Activated CD4-positive, alpha-beta T cell treated with anti-CD3 and anti-CD28 coated beads, Interleukin-2, amount 10 ng/mL, durations not matched to agents 7 days and 5 days (primary cell): Measurements from ENCODE around the gene TCEA2. TPM values are rescaled to one million over a fixed set of nuclear protein-coding genes. Genes with fewer than 3 reads are reported as not detected.
A peak's percentile ranks its signal among the peaks of the same experiment; 100 is the strongest.
"Not testable (repeated sequence)": the region's sequence is repeated elsewhere in the genome, so short reads cannot be mapped to it uniquely, and the experiment has no call there.

Experiments used
- CTCF ChIA-PET: fragments of 350-600 bp; sonication (Branson Sonifier 250); formaldehyde crosslinking; loops from one replicate; lab custom pipeline; 2021; ENCODE audit warnings: antibody characterized with exemption; lab: Charles Lee
- POLR2A ChIA-PET: fragments of 350-600 bp; sonication (Branson Sonifier 250); formaldehyde crosslinking; loops from one replicate; lab custom pipeline; 2021; ENCODE audit warnings: antibody characterized with exemption; lab: Charles Lee
- DNase-seq: peaks from one replicate; pipeline ENCODE4 v3.0.0-alpha.2; 2020
- H3K27ac Mint-ChIP-seq: one replicate; pipeline ENCODE4 v1.8.0; 2021; ENCODE audit warnings: mild to moderate bottlenecking, moderate library complexity, mixed read lengths
- H3K27me3 Mint-ChIP-seq: one replicate; pipeline ENCODE4 v1.8.0; 2021; ENCODE audit warnings: mixed read lengths
- H3K36me3 Mint-ChIP-seq: one replicate; pipeline ENCODE4 v1.8.0; 2021; ENCODE audit warnings: low read depth, mixed read lengths
- H3K4me1 Mint-ChIP-seq: one replicate; pipeline ENCODE4 v1.8.0; 2021; ENCODE audit warnings: mixed read lengths
- H3K4me3 Mint-ChIP-seq: one replicate; pipeline ENCODE4 v1.8.0; 2021; ENCODE audit warnings: mild to moderate bottlenecking, moderate library complexity, mixed read lengths
- H3K9me3 Mint-ChIP-seq: one replicate; pipeline ENCODE4 v1.8.0; 2021; ENCODE audit warnings: mixed read lengths
- total RNA-seq, 2 experiments: library from RNA; stranded (reverse); gene quantifications; one replicate each; pipeline ENCODE4 v1.2.3, GENCODE V29; 2021

The TCEA2 gene
- total RNA-seq, 2 experiments from 2014 or later: 47.6 to 57.9 TPM

- H3K36me3 Mint-ChIP-seq: no peaks in the 10 kb centered on the region
- no peak for DNase-seq
- POLR2A ChIA-PET: no interaction called here
- no peak overlapping the region for H3K27ac Mint-ChIP-seq
- H3K4me3 Mint-ChIP-seq: no peak overlapping the region
- CTCF ChIA-PET: interaction anchor here (0.9 kb wide), 1 partner anchor 13 kb away, joined by 3 read pairs; no protein-coding TSS in a partner anchor
- H3K4me1 Mint-ChIP-seq: peaks cover 19% of the 10 kb centered on the region
- H3K9me3 Mint-ChIP-seq: peaks cover 9% of the 10 kb centered on the region
- peaks cover 29% of the 10 kb centered on the region for H3K27me3 Mint-ChIP-seq
These were observed 23.8 kb downstream of the TCEA2 start for GRCh38 chr20:64086801-64087200.

DNA sequence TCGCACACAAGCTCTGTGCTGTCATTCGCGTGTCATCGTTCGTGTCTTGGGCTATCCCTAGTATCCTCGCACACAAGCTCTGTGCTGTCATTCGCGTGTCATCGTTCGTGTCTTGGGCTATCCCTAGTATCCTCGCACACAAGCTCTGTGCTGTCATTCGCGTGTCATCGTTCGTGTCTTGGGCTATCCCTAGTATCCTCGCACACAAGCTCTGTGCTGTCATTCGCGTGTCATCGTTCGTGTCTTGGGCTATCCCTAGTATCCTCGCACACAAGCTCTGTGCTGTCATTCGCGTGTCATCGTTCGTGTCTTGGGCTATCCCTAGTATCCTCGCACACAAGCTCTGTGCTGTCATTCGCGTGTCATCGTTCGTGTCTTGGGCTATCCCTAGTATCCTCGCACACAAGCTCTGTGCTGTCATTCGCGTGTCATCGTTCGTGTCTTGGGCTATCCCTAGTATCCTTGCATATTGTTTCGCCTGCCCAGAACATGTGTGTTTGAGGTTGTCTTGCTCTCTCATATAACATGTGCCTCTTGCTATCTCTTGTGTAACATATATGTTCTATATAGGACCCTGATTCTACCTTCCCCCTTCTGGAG lies 24.3 kb downstream of the TCEA2 start:
- H3K4me1 Mint-ChIP-seq: peaks cover 14% of the 10 kb centered on the region
- H3K4me3 Mint-ChIP-seq, H3K36me3 Mint-ChIP-seq, POLR2A ChIA-PET, H3K27ac Mint-ChIP-seq, H3K9me3 Mint-ChIP-seq, CTCF ChIA-PET, DNase-seq: not testable (repeated sequence)
- peaks cover 25% of the 10 kb centered on the region for H3K27me3 Mint-ChIP-seq

- H3K27me3 Mint-ChIP-seq: peaks cover 22% of the 10 kb centered on the region
- DNase-seq, H3K36me3 Mint-ChIP-seq, H3K27ac Mint-ChIP-seq, H3K4me3 Mint-ChIP-seq, H3K4me1 Mint-ChIP-seq, POLR2A ChIA-PET, H3K9me3 Mint-ChIP-seq: not testable (repeated sequence)
- CTCF ChIA-PET: interaction anchor here (0.6 kb wide), 1 partner anchor 605 kb away, joined by 3 read pairs; no protein-coding TSS in a partner anchor
These were observed 25.6 kb downstream of the TCEA2 start for GRCh38 chr20:64088586-64088985.

- ChIA-PET POLR2A (no interaction called here), CTCF (no interaction called here)
- peak overlapping the region; percentile 60 for H3K27ac Mint-ChIP-seq
- no peaks in the 10 kb centered on the region for H3K36me3 Mint-ChIP-seq
- H3K27me3 Mint-ChIP-seq: peaks cover 15% of the 10 kb centered on the region
- H3K9me3 Mint-ChIP-seq: peaks cover 9% of the 10 kb centered on the region
- no peaks in the 10 kb centered on the region for H3K4me1 Mint-ChIP-seq
- DNase-seq: no peak
- no peak overlapping the region for H3K4me3 Mint-ChIP-seq
These were observed 27.2 kb downstream of the TCEA2 start for GRCh38 chr20:64090165-64090564.

- no peak for DNase-seq
- H3K4me1 Mint-ChIP-seq: no peaks in the 10 kb centered on the region
- peaks cover 9% of the 10 kb centered on the region for H3K9me3 Mint-ChIP-seq
- no peak overlapping the region for H3K27ac Mint-ChIP-seq
- peaks cover 3% of the 10 kb centered on the region for H3K27me3 Mint-ChIP-seq
- H3K36me3 Mint-ChIP-seq: no peaks in the 10 kb centered on the region
- POLR2A ChIA-PET: no interaction called here
- H3K4me3 Mint-ChIP-seq: no peak overlapping the region
- CTCF ChIA-PET: interaction anchor here (1.4 kb wide), 1 partner anchor 53 kb away, joined by 4 read pairs; no protein-coding TSS in a partner anchor
These were observed 28.3 kb downstream of the TCEA2 start for GRCh38 chr20:64091340-64091739.

DNA sequence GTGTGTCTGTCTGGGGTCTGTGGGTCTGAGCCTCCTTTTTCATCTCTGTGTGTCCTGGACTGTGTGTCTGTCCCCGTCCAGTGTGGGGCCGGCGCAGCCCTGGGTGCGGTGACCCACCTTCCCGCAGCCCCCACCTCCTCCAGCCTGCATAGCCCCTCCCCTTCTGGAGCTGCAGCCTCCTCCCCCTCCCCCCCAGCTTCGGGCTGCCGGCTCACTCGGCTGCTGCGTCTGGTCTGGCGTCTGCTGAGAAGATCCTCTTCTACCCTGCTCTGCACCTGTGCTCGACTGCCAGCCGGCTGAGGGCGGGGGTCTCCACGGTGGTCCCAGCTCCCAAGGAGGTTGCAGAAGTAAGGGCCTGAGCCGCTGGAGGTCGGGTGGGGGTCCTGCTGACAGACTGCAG lies 28.8 kb downstream of the TCEA2 start:
- Mint-ChIP-seq H3K27me3 (peaks cover 2% of the 10 kb centered on the region), H3K4me1 (no peaks in the 10 kb centered on the region), H3K36me3 (no peaks in the 10 kb centered on the region), H3K9me3 (peaks cover 12% of the 10 kb centered on the region), H3K4me3 (no peak overlapping the region), H3K27ac (no peak overlapping the region)
- POLR2A ChIA-PET: no interaction called here
- CTCF ChIA-PET: interaction anchor here (1.4 kb wide), 1 partner anchor 53 kb away, joined by 4 read pairs; no protein-coding TSS in a partner anchor
- no peak for DNase-seq

DNA sequence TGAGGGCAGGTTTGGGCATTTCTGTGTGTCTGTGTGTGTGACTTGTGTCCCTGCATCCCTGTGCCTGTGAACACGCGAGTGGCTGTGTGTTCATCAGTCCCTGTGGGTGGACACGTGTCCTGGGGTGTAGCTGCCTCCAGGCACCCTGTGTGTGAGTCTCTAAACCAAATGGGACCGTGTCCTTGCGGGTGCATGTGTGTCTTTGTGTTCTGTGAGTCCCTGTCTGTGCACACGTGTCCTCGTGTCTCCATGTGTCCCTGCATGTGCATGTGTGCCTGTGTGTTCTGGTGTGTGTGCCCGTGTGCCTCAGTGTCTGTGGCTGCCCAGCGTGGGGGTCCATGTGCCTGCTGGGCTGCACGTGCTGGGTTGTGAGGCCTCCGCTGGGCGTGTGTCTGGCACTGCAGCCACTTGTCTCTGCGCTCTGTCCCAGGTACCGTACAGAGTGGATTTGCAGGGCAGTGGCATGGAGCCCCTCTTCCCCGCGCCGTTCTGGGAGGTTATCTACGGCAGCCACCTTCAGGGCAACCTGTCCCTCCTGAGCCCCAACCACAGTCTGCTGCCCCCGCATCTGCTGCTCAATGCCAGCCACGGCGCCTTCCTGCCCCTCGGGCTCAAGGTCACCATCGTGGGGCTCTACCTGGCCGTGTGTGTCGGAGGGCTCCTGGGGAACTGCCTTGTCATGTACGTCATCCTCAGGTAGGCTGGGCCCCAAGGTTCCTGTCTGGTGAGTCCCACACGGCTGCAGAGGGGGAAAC lies 29.4 kb downstream of the TCEA2 start:
- peaks cover 13% of the 10 kb centered on the region for H3K9me3 Mint-ChIP-seq
- POLR2A ChIA-PET: no interaction called here
- CTCF ChIA-PET: no interaction called here
- no peak for DNase-seq
- H3K27me3 Mint-ChIP-seq: peaks cover 2% of the 10 kb centered on the region
- no peak overlapping the region for H3K27ac Mint-ChIP-seq
- H3K36me3 Mint-ChIP-seq: no peaks in the 10 kb centered on the region
- H3K4me1 Mint-ChIP-seq: no peaks in the 10 kb centered on the region
- no peak overlapping the region for H3K4me3 Mint-ChIP-seq

DNA sequence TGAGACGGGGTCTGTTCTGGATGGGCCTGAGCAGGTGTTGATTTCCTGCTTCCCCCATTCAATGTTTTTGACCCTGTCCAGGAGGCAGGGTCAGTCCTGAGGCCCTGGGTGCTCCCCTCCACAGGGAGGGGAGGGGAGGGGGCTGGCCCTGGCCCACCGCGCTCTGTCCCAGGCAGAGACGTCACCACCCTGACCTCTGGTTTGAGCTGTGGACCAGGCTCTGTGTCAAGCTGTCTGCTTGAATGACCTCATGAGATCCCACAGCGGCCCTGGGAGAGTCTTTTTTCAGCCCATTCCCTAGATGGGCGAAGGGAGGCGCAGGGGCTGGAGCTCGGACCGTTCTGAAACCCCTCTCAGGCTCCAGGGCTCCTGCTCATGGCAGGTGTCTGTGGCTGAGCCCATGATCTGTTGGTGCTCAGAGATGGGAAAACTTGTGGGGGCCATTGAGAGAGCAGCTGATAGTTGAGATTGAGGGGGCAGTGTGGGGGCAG lies 30.1 kb downstream of the TCEA2 start:
- ChIA-PET CTCF (interaction anchor here (0.5 kb wide), 1 partner anchor 308 kb away, joined by 3 read pairs; no protein-coding TSS in a partner anchor), POLR2A (no interaction called here)
- no peak for DNase-seq
- no peak overlapping the region for H3K27ac Mint-ChIP-seq
- peaks cover 7% of the 10 kb centered on the region for H3K9me3 Mint-ChIP-seq
- H3K4me1 Mint-ChIP-seq: no peaks in the 10 kb centered on the region
- peaks cover 2% of the 10 kb centered on the region for H3K27me3 Mint-ChIP-seq
- H3K36me3 Mint-ChIP-seq: no peaks in the 10 kb centered on the region
- no peak overlapping the region for H3K4me3 Mint-ChIP-seq

- no peak overlapping the region for H3K4me3 Mint-ChIP-seq
- H3K4me1 Mint-ChIP-seq: peaks cover 7% of the 10 kb centered on the region
- peaks cover 5% of the 10 kb centered on the region for H3K9me3 Mint-ChIP-seq
- DNase-seq: no peak
- POLR2A ChIA-PET: no interaction called here
- CTCF ChIA-PET: interaction anchor here (0.7 to 1.1 kb wide), 2 partner anchors 12 to 21 kb away, joined by 4 read pairs; no protein-coding TSS in a partner anchor
- no peaks in the 10 kb centered on the region for H3K27me3 Mint-ChIP-seq
- no peaks in the 10 kb centered on the region for H3K36me3 Mint-ChIP-seq
- H3K27ac Mint-ChIP-seq: no peak overlapping the region
These were observed 32.5 kb downstream of the TCEA2 start for GRCh38 chr20:64095455-64095854.

DNA sequence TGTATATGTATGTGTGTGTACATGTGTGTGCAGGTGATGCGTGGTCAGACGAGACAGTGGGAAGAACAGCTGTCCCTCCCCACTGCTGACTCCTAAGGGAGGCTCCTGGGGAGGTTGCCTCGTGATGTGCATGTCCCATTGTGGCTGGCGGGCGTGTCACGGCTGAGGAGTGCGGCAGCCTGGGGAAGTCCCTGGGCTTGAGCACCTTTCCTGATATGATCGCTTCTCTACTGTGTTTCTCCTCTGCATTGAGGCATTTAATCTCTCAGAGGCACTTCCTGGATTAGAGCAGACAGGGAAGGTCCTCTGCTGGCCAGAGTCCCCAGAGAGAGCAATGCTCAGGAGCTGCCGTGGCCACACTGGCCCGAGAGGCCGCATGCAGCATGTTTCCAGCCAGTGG lies 32.9 kb downstream of the TCEA2 start:
- peaks cover 2% of the 10 kb centered on the region for H3K27me3 Mint-ChIP-seq
- H3K4me1 Mint-ChIP-seq: peaks cover 12% of the 10 kb centered on the region
- H3K4me3 Mint-ChIP-seq: no peak overlapping the region
- ChIA-PET CTCF (interaction anchor here (1.1 kb wide), 1 partner anchor 13 kb away, joined by 4 read pairs; no protein-coding TSS in a partner anchor), POLR2A (no interaction called here)
- no peak for DNase-seq
- H3K9me3 Mint-ChIP-seq: peaks cover 5% of the 10 kb centered on the region
- no peak overlapping the region for H3K27ac Mint-ChIP-seq
- H3K36me3 Mint-ChIP-seq: no peaks in the 10 kb centered on the region

- peaks cover 8% of the 10 kb centered on the region for H3K27me3 Mint-ChIP-seq
- POLR2A ChIA-PET: no interaction called here
- no peaks in the 10 kb centered on the region for H3K36me3 Mint-ChIP-seq
- H3K4me3 Mint-ChIP-seq: no peak overlapping the region
- CTCF ChIA-PET: interaction anchor here (1.1 kb wide), 1 partner anchor 13 kb away, joined by 4 read pairs; no protein-coding TSS in a partner anchor
- peaks cover 5% of the 10 kb centered on the region for H3K9me3 Mint-ChIP-seq
- H3K27ac Mint-ChIP-seq: no peak overlapping the region
- H3K4me1 Mint-ChIP-seq: peaks cover 18% of the 10 kb centered on the region
- DNase-seq: no peak
These were observed 33.5 kb downstream of the TCEA2 start for GRCh38 chr20:64096535-64096934.

DNA sequence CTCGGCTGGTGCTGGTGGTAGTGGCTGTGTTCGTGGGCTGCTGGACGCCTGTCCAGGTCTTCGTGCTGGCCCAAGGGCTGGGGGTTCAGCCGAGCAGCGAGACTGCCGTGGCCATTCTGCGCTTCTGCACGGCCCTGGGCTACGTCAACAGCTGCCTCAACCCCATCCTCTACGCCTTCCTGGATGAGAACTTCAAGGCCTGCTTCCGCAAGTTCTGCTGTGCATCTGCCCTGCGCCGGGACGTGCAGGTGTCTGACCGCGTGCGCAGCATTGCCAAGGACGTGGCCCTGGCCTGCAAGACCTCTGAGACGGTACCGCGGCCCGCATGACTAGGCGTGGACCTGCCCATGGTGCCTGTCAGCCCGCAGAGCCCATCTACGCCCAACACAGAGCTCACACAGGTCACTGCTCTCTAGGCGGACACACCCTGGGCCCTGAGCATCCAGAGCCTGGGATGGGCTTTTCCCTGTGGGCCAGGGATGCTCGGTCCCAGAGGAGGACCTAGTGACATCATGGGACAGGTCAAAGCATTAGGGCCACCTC lies 35.5 kb downstream of the TCEA2 start:
- Mint-ChIP-seq H3K4me1 (peaks cover 20% of the 10 kb centered on the region), H3K36me3 (no peaks in the 10 kb centered on the region), H3K27ac (no peak overlapping the region), H3K27me3 (peaks cover 19% of the 10 kb centered on the region), H3K9me3 (peaks cover 5% of the 10 kb centered on the region), H3K4me3 (no peak overlapping the region)
- POLR2A ChIA-PET: no interaction called here
- CTCF ChIA-PET: no interaction called here
- no peak for DNase-seq
